HG02970 (cell line): Measurements from ENCODE around the gene CDK2AP2.

Experiments used
- ATAC-seq: cut with Tn5 transposase; IDR thresholded peaks from one replicate; pipeline ENCODE4 v1.9.1; 2021; ENCODE audit warnings: mild to moderate bottlenecking, moderate library complexity, moderate number of reproducible peaks; ENCODE audit not compliant: unreplicated experiment, low FRiP score

Gene CDK2AP2

GRCh38 chr11:67504005-67504949 lies 3.7 kb downstream of the CDK2AP2 start:
- ATAC-seq: no peak

GRCh38 chr11:67503119-67504004 lies 4.6 kb downstream of the CDK2AP2 start:
- no peak for ATAC-seq

DNA sequence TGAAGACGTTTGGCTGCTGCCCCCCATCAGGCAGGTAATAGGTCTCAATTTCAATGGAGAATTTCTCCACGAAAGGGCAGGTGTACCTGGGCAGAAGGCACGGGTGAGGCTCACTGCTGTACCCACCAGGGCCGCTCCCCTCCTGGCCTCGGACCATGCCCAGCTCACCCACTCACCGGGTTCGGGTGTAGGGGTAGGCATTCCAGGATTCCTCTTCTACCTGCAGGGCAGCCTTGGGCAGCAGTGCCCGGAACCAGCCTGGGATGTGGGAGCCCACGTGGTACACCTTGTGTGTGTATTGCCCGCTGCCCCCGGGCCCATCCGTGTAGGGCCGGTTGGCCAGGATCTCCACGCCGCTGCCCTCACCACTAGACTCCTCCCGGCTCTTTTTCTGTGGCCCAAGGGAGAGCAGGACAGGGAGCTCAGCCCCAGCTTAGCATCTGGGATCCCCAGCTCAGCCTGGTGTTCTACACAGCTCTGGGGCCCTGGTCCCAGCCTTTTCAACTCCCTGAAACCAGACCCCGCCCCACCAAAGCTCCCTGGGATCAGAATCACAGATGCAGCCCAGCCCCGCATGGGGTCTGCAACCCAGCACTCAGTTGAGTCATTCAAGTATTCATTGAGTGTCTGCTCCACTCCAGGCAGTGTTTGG lies 5.5 kb downstream of the CDK2AP2 start:
- no peak for ATAC-seq

- no peak for ATAC-seq
Measured at GRCh38 chr11:67501854-67502253, 6.1 kb downstream of the CDK2AP2 start.

- ATAC-seq: no peak
Measured at GRCh38 chr11:67500831-67501715, 6.9 kb downstream of the CDK2AP2 start.

- no peak for ATAC-seq
Measured at GRCh38 chr11:67500484-67500821, 7.5 kb downstream of the CDK2AP2 start.

DNA sequence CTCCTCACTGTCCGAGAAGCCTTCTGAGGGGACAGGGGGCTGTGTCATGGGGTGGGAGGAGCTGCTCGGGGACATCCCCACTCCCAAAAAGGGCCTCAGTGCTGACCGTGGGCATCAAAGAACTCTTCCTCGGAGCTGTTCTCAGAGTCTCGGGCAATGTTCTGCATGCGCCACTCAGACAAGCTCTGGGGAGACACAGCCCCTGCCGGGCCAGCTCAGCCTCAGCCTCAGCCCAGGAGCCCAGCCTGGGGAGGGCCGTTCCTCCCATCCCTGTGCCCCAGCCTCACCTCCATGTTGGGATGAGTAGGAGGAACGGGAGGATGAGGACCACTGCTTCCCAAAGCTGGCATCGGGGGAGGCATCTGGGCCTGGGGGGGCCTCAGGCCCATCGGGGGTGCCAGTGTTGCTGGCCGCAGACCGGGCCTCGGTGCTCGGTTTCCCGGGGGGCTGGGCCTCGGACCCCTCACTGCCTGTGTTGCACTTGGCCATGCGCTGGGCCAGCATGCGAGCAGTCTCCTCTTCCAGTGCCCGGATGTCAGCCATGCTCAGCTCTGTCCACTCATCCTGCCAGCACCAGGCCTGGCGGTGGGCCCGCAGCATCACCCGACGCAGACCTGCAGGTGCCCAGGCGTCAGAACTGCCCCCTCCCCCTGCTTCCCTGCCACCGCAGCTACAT lies 8.0 kb downstream of the CDK2AP2 start:
- ATAC-seq: no peak

DNA sequence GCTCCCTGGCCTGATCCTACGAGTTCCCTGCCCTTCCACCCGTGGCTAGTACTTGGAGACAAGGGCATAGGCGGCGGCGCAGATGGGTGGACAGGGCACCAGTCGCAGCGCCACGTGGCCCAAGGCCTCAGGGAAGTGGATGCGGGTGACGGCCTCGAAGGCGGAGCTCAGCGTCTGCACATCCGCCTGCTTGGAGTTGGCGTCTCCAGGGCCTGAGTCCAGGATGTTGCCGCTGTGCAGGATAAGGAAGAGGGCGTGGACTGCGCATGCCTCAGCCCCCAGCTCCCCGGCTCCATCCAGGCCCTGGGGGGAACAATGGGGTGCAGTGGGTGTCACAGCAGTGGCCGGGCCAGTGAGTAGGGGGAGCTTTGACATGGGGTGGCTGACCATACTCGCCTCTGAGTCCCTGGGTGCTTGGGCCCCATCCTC lies 9.4 kb downstream of the CDK2AP2 start:
- ATAC-seq: no peak

- no peak for ATAC-seq
Measured at GRCh38 chr11:67497656-67498291, 10.2 kb downstream of the CDK2AP2 start.

GRCh38 chr11:67496113-67496512 lies 11.8 kb downstream of the CDK2AP2 start:
- no peak for ATAC-seq

- ATAC-seq: no peak
Measured at GRCh38 chr11:67495234-67496005, 12.5 kb downstream of the CDK2AP2 start.

DNA sequence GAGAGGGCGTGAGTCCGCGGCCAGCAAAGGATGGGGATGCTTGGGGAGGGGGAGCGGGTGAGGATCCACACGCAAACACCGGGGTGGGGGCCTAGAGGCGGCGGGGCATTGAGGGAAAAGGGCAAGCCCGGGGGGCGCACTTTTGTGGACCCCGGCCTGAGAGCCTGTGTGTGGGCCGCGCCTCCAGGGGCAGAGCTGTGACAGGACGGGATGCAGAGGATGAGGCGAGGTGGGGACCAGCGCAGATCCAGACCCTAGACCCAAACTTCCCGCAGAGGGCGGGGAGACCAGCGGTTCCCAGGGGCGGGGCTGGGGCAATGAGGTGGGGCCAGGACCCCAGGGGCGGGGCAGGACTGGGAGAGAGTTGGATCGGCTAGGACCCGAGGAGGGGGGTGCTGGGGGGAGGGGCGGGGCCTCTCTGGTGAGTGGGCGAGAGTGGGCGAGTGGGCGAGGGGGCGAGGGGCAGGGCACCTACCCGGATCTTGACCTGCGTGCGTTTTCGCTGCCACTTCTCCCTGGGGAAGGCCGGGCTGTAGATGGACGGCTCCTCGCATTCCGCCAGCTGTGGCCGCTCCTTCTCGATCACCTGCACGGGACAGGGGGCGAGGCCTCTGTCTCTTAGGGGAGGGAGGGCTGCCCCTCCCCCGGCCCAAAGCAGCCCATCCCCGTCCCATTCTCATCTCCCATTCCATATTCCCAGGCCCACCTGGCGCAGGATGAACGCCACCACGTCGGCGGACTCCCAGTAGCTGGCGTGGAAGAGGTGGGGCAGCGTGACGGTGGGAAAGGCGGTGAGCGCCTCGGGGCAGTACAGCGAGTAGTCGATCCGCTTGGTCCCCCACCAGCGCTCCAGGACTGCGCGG lies 13.4 kb downstream of the CDK2AP2 start:
- no peak for ATAC-seq

DNA sequence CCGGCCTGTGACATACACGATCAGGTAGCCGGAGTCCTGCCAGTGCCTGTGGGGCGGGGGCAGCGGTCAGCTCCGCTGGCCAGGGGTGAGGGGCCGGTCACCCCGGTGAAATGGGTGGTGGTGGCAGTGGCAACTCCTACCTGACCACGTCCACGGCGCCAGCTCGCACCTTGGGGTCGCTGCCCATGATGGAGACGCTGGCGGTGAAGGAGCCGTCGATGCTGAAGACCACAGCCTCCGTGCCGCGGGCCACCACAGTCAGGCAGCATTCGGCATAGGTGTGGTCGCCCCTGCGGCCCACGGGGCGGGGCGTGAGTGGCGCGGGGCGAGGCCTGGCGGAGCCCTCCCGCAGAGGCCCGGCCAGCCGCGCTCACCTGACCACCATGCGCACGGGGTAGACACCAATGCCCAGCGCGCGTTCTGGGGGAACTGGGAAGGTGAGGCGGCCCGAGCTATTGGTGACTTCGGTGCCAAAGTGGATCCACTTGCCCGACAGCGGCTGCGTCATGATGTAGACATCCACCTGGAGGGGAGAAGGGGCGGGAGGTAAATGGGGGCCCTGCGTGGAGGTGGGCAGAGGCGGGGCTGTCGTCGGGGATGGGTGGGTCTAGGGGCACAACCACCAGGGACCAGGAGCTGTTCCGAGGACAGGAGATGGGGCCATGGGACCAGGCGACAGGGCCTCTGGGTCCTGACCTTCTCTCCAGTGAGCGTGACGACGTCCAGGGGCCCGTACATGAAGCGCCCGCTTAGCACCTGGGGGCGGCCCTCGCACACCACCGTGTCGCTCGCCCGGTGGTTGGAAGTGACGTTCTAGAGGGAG lies 14.2 kb downstream of the CDK2AP2 start:
- ATAC-seq: no peak

GRCh38 chr11:67492801-67493547 lies 15.0 kb downstream of the CDK2AP2 start:
- ATAC-seq: no peak

GRCh38 chr11:67492069-67492727 lies 15.8 kb downstream of the CDK2AP2 start:
- no peak for ATAC-seq
